Large intestine (tissue), 3 donors: ENCODE measurements around the gene HSPB2. TPM values are rescaled to one million over a fixed set of nuclear protein-coding genes. Genes with fewer than 3 reads are reported as not detected.

ENCODE experiments used
- DNase-seq, 2 donors: peaks; one replicate each; pipeline versions ENCODE4 v3.0.0 to v3.0.0-alpha.2; 2013
- H3K27ac ChIP-seq: one replicate; pipeline ENCODE4 v1.5.1; 2013; ENCODE audit warnings: low read length
- H3K27me3 ChIP-seq: 2 replicates; pipeline ENCODE4 v1.6.1; 2013; ENCODE audit warnings: low read length; ENCODE audit not compliant: control insufficient read depth, insufficient read depth
- H3K36me3 ChIP-seq: 2 replicates; pipeline ENCODE4 v1.6.1; 2013; ENCODE audit warnings: low read length; ENCODE audit not compliant: control insufficient read depth, insufficient read depth
- H3K4me1 ChIP-seq: one replicate; pipeline ENCODE4 v1.6.1; 2013; ENCODE audit warnings: low read length; ENCODE audit not compliant: control insufficient read depth, insufficient read depth
- H3K4me3 ChIP-seq: one replicate; pipeline ENCODE4 v1.5.1; 2013; ENCODE audit warnings: low read length
- H3K9me3 ChIP-seq: one replicate; pipeline ENCODE4 v1.6.1; 2013; ENCODE audit warnings: mild to moderate bottlenecking, low read depth, low read length, moderate library complexity; ENCODE audit not compliant: control insufficient read depth
- WGBS: methylation state at CpG from one replicate; pipeline ENCODE4 v1.1.5; 2013; ENCODE audit warnings: low lambda C conversion rate; ENCODE audit not compliant: insufficient coverage; 5-methylcytosine and 5-hydroxymethylcytosine counted together
- polyA plus RNA-seq: library from polyadenylated mRNA; unstranded; fragments of 120-200 nt; gene quantifications from one replicate; pipeline ENCODE4 v1.2.1, GENCODE V29; 2013

Gene HSPB2
- polyA plus RNA-seq, 1 donor, result 4.3 TPM

DNA sequence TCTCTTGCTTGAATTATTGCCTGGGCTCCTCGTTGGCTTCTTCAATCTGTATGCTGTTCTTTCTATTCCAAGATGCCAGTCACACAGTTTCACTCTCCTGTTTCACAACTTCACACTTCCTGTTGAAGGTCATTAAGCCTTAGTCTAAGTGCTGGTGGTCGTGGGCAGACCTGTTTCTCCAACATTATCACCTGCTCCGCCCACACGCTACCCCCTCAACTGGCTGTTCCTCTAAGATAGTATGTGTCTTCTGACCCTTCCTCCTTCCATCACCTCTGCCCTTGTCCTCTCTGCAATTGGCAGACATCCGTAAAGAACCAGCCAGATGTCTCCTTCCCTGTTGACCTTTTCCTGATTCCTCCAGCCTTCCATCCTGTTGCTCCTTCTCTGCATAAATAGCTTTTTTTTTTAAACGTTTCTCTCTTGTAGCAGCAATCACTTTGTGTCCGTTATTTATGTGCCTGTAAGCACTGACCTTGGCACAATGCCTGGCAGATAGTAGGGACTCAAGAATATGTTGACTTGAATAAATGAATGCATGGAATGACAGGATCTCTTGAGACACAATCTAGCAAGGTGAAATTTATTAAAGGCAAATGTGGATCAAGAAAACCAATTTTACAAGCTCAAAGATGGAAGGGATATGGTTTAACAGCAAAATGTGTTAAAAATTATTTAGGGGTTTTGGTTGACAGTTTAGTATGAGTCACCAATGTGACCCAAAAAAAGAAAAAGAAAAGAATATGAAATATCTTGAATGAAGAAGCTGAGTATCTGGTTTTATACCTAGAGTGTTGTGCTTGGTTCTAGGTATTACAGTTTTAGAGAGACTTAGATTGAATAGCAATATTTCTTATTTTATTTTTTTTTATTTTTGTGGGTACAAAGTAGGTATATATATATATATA is 37.2 kb downstream of the HSPB2 start:
- WGBS, result no CpG with 5 or more reads among the region's 7 CpGs
- Histone ChIP-seq H3K9me3 (no peaks in the 10 kb centered on the region), H3K36me3 (no peaks in the 10 kb centered on the region)

DNA sequence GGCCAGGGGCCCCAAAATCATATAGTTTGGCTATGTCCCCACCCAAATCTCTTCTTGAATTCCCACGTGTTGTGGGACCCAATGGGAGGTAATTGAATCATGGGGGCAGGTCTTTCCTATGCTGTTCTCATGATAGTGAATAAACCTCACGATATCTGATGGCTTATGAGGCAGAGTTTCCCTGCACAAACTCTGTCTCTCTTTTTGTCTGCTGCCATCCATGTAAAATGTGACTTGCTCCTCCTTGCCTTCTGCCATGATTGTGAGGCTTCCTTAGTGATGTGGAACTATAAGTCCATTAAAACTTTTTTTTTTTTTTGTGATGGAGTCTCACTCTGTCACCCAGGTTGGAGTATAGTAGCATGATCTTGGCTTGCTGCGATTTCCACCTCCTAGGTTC is 39.0 kb downstream of the HSPB2 start:
- no peaks in the 10 kb centered on the region for H3K27me3 ChIP-seq
- H3K4me1 ChIP-seq, result no peaks in the 10 kb centered on the region
- no peak overlapping the region for H3K27ac ChIP-seq
- no CpG with 5 or more reads among the region's 3 CpGs for WGBS
- no peaks in the 10 kb centered on the region for H3K36me3 ChIP-seq
- DNase-seq, result no peak
- no peak overlapping the region for H3K4me3 ChIP-seq
- H3K9me3 ChIP-seq, result no peaks in the 10 kb centered on the region

More for the DNA sequence above, 37.2 kb downstream of the HSPB2 start:
- no peak for DNase-seq
- H3K27me3 ChIP-seq, result no peaks in the 10 kb centered on the region
- H3K4me3 ChIP-seq, result no peak overlapping the region
- H3K4me1 ChIP-seq, result no peaks in the 10 kb centered on the region
- no peak overlapping the region for H3K27ac ChIP-seq

DNA sequence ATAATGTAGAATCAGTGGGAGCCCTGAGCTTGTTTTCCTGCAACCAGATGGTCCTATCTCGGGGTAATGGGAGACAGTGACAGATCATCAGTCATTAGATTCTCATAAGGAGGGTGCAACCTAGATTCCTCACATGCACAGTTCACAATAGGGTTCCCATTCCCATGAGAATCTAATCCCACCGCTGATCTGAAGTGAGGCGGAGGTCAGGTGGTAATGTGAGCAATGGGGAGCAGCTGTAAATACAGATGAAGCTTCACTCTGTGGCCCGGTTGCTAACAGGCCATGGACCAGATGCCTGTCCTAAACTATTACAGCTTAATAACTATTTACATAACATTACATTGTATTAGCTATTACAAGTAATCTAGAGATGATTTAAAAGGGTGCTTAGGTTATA is 41.6 kb downstream of the HSPB2 start:
- WGBS, result no CpG with 5 or more reads among the region's 4 CpGs
- DNase-seq, result no peak
- Histone ChIP-seq H3K27ac (no peak overlapping the region), H3K4me1 (no peaks in the 10 kb centered on the region), H3K4me3 (no peak overlapping the region), H3K36me3 (no peaks in the 10 kb centered on the region), H3K9me3 (no peaks in the 10 kb centered on the region), H3K27me3 (no peaks in the 10 kb centered on the region)

DNA sequence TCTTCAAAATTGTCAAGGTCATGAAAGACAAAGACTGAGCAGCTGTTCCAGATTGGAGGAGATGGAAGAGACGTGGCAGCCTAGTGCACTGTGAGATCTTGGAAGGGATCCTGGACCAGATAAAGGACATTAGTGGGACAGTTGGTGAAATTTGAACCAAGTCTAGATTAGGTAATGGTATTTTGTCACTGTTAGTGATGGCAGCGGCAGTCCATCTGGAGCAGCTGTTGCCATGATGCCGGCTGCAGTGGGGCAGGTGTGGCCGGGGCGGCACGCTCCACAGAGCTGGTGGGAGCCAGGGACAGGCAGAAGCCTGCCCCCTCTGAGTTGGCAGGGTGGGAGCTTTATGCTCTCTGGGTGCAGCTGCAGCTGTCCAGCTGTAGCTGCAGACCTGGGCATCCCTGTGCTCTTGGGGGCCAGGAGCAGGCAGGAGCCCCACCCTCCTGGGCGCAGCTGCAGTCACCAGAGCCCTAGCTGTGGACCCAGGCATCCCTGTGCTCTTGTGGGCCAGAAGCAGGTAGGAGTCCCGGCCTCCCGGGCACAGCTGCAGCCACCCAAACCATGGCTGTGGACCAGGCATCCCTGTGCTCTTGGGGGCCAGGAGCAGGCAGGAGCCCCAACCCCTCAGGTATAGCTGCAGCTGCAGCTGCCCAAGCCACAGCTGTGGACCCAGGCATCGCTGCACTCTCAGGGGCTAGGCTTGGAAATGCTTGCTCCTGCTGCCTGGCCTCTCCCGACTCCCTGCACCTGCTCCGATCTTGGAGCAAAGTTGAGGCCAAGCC is 45.3 kb downstream of the HSPB2 start:
- Histone ChIP-seq H3K9me3 (no peaks in the 10 kb centered on the region), H3K27ac (no peak overlapping the region), H3K4me1 (peaks cover 12% of the 10 kb centered on the region), H3K36me3 (no peaks in the 10 kb centered on the region), H3K4me3 (no peak overlapping the region), H3K27me3 (no peaks in the 10 kb centered on the region)
- no CpG with 5 or more reads among the region's 12 CpGs for WGBS
- DNase-seq, result no peak

DNA sequence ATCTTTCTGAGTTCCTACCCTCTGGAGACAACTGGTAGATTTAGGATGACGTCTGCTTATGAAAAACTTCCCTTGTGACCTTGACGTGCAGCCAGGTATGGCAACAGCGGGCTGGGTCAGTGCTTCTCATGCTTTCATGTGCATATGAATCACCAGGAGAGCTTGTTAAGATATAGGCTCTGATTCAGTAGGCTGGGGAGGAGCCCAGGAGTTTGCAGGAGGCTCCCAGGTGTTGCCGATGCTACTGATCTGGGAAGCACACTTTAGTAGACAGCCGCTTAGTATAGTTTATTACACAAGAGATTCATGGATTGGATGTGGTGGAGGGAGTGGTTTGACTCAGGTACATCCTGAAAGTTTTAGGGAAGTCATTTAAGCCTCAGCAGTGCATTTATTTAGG is 48.4 kb downstream of the HSPB2 start:
- Histone ChIP-seq H3K27ac (no peak overlapping the region), H3K4me1 (peaks cover 12% of the 10 kb centered on the region), H3K27me3 (no peaks in the 10 kb centered on the region), H3K36me3 (no peaks in the 10 kb centered on the region), H3K9me3 (no peaks in the 10 kb centered on the region), H3K4me3 (no peak overlapping the region)
- peak; percentile 71 to 86 for DNase-seq
- WGBS, result no CpG with 5 or more reads among the region's 5 CpGs

DNA sequence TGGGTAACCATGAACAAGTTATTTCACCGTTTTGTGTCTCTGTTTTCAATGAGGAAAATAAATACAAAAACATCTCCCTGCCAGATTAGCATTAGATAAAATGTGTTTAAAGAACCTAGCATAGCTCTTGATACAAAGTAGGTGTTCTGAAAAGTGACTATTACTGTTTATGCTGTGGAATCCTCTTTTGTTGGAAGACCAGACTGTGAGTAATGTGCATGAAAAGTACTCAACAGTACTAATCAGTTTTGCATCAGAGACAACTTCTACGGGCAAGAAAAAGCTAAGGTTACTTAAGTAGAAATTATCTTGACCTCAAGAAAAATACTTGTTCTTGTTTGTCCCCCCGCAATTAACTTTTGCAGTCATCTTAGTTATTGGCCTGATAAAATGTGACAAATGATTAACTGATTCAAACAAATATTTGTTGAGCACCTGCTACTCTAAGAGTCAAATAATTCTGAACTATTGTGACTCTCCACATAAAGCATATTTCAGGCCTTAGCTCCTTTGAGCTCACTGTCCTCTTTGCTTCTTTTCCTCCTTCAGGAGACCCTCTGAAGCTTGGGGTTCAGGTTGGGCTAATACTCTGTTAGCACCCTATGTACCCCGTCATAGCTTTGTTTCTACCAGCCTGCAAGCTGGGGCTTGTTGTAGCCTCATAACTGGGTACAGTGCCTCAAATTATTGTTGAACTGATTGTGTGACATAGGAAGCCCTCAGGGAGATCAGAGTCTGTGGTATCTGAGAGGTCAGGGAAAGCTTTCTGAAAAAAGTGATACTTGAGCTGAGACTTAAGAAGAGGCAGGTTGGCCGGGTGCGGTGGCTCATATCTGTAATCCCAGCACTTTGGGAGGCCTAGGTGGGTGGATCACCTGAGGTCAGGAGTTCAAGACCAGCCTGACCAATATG is 49.1 kb downstream of the HSPB2 start:
- Histone ChIP-seq H3K27me3 (no peaks in the 10 kb centered on the region), H3K4me1 (peaks cover 12% of the 10 kb centered on the region), H3K9me3 (no peaks in the 10 kb centered on the region), H3K36me3 (no peaks in the 10 kb centered on the region), H3K27ac (no peak overlapping the region), H3K4me3 (no peak overlapping the region)
- DNase-seq, result no peak
- WGBS, result 14% methylated on average over 1 of the region's 6 CpGs

Other genes starting within 250 kb of the HSPB2 start
- 34.5 TPM for gene PPP2R1B, start 146.3 kb upstream of the HSPB2 start, polyA plus RNA-seq
- 31.1 TPM for gene ALG9, start 41.2 kb upstream of the HSPB2 start, polyA plus RNA-seq
- 3.2 TPM for gene FDXACB1, start 33.6 kb upstream of the HSPB2 start, polyA plus RNA-seq
- 41.2 TPM for gene CFAP68, start 33.2 kb upstream of the HSPB2 start, polyA plus RNA-seq
- gene CRYAB, start 964 bp upstream of the HSPB2 start, polyA plus RNA-seq, result 31.9 TPM
- 14.6 TPM for gene C11orf52, start 6.2 kb downstream of the HSPB2 start, polyA plus RNA-seq
- 15.5 TPM for gene DIXDC1, start 24.6 kb downstream of the HSPB2 start, polyA plus RNA-seq
- gene DLAT, start 112.7 kb downstream of the HSPB2 start, polyA plus RNA-seq, result 26.1 TPM
- 1.6 TPM for gene PIH1D2, start 161.3 kb downstream of the HSPB2 start, polyA plus RNA-seq
- 27.7 TPM for gene NKAPD1, start 161.6 kb downstream of the HSPB2 start, polyA plus RNA-seq
- 55.1 TPM for gene TIMM8B, start 174.0 kb downstream of the HSPB2 start, polyA plus RNA-seq
- 146 TPM for gene SDHD, start 174.1 kb downstream of the HSPB2 start, polyA plus RNA-seq